Astrocyte of the cerebellum (primary cell): ENCODE data around the gene SNX27.

Source experiments
- DNase-seq: peaks from one replicate; pipeline ENCODE4 v3.0.0-alpha.2; 2011; ENCODE audit warnings: low read depth
- H3K4me3 ChIP-seq: 2 replicates; pipeline ENCODE4 v1.5.1; 2011; ENCODE audit warnings: mild to moderate bottlenecking, low read depth, low read length, moderate library complexity
- in situ Hi-C: cut with HindIII; loops from 2 replicates; pipeline ENCODE4 v1.10.0; 2017; ENCODE audit warnings: low sequenced_read_pairs
- TF ChIP-seq, protein P1 (sequence below): IDR thresholded peaks from 2 replicates; pipeline ENCODE4 v1.5.1; 2012; ENCODE audit warnings: low read length, low read depth, moderate library complexity, mild to moderate bottlenecking; ENCODE audit errors: missing control alignments

The SNX27 gene

DNA sequence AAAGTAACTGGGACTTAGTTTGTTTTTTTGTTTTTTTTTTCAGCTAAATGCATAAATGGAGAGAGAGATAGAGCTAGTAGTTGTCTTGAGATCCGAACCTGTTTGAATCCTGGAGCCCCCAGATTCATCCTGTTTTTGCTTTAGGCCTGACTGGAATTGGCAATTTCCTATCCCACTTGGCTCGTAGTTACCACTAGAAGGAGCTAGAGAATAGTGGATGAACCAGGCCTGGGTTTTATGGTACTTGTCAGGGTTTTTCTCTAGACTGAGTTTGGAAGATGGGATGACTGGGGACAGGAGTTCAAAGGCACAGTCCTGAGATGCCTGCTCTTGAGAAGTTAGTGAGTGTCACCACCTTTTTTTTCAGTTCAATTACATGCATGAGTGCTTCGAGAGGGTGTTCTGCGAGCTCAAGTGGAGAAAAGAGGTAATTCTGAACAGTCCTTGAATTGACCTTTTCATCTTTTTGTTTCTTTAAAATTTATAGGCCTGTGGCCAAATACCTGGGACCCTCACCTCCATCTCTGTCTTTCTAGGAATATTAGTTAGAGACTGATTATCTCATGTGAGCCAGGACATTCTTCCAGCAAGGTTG is 81.3 kb downstream of the SNX27 start:
- TF ChIP-seq, protein P1, sequence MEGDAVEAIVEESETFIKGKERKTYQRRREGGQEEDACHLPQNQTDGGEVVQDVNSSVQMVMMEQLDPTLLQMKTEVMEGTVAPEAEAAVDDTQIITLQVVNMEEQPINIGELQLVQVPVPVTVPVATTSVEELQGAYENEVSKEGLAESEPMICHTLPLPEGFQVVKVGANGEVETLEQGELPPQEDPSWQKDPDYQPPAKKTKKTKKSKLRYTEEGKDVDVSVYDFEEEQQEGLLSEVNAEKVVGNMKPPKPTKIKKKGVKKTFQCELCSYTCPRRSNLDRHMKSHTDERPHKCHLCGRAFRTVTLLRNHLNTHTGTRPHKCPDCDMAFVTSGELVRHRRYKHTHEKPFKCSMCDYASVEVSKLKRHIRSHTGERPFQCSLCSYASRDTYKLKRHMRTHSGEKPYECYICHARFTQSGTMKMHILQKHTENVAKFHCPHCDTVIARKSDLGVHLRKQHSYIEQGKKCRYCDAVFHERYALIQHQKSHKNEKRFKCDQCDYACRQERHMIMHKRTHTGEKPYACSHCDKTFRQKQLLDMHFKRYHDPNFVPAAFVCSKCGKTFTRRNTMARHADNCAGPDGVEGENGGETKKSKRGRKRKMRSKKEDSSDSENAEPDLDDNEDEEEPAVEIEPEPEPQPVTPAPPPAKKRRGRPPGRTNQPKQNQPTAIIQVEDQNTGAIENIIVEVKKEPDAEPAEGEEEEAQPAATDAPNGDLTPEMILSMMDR, result peak; percentile 83
- in situ Hi-C loops, result no loop called here
- no peak overlapping the region for H3K4me3 ChIP-seq
- peak; percentile 20 for DNase-seq

DNA sequence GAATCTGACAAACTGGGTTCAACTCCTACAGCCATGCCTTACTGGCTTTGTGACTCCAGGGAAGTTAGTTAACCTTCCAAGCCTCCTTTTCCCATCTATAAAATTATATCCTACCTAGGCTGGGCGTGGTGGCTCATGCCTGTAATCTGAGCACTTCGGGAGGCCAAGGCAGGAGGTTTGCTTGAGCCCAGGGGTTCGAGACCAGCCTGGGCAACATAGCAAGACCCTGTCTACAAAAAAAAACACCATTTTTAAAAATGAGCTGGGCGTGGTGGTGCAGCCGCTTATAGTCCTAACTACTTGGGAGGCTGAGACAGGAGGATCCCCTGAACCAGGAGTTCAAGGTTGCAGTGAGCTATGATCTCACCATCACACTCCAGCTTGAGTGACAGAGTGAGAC is 89.7 kb downstream of the SNX27 start:
- in situ Hi-C loops, result no loop called here
- DNase-seq, result no peak
- TF ChIP-seq, protein P1, result no peak

DNA sequence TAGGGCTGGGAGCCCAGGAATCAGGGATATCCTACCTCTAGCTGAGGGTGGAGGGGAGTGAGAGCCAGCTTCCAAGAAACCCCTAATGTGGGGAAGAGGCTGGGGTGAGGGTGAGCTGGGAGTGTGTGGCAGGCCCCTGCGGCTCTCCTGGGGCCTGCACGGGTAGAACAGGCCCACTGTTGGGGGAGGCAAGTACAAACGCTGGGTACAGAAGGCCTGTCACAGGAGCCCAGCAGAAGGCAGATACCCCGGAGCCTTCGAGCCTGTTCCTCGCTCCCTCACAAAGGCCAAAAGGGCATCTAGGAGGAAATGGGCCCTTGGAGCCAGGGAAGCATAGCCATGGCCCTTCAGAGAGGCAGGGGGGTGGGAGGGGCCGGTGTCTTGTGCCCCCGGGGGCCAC is 91.1 kb downstream of the SNX27 start:
- DNase-seq, result no peak
- in situ Hi-C loops, result no loop called here
- TF ChIP-seq, protein P1, result no peak
- H3K4me3 ChIP-seq, result no peak overlapping the region

More for the DNA sequence above, 89.7 kb downstream of the SNX27 start:
- H3K4me3 ChIP-seq, result no peak overlapping the region

DNA sequence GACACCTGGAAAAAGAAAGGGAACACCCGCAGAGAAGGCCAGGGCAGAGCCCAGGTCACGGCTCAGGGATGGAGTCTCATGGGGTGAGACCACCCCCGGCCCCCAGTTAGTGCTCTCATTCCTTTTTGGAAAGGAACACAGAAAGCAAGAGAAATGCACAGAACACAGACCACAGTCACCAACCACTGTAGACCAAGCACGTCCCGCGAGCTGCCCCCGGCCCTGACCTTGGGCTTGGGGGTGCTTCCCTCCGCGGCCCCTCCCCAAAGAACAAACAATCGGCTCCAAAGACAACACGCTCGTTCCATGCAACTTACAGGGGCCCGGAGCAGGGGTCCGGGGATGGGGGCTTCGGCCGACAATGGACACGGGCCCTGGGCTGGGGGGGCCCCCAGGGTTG is 92.0 kb downstream of the SNX27 start:
- in situ Hi-C loops, result no loop called here
- DNase-seq, result no peak
- no peak overlapping the region for H3K4me3 ChIP-seq
- TF ChIP-seq, protein P1, result no peak

DNA sequence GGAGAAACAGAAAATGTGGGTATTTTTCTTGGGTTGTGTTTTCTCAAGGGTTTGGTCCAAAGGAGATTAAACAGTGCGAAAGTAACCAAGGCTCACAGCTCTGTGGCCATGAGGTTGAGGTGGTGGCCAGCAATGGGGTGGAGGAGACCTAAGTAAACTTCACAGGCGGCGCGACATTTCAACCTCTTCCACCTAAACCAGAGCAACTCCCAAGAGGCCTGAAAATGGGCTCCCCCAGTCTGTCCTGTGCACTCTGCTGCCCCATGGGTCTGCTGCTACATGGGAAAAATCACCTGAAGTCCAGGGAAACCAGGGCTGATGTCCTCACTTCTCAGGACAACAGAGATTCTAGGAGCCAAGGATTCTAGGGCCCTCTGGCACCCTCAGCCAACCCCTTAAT is 92.4 kb downstream of the SNX27 start:
- no peak for DNase-seq
- H3K4me3 ChIP-seq, result no peak overlapping the region
- TF ChIP-seq, protein P1, result no peak
- in situ Hi-C loops, result no loop called here

DNA sequence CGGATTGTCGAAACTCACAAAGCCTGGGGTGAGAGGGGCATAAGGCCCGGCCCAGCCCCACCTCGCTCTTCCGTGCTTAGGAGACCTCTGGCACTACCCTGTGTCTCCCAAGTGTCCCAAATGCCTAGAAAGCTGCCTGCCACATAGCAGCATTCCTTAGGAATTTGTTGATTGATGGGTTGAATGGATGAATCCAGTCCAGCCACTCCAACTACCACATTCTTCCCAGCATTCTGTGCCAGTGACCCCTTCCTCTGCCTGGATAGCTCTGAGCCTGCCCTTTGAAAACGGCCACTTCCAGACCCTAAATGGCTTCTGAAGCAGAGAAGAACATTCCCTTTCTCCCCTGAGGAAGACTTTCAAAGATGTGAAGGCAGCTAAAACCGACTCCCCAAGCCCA is 93.3 kb downstream of the SNX27 start:
- TF ChIP-seq, protein P1, result no peak
- in situ Hi-C loops, result no loop called here
- no peak overlapping the region for H3K4me3 ChIP-seq
- no peak for DNase-seq
